Measurements from ENCODE around the gene QSOX2.

The QSOX2 gene

GRCh38 chr9:136181784-136182419 is 63.7 kb downstream of the QSOX2 start:
- Histone ChIP-seq H3K4me3 (replicated peaks; ENCODE audit: low read depth, low read length) (no peak overlapping the region), H3K36me3 (ENCODE audit: control insufficient read depth, insufficient read depth, low read length) (no peaks in the 10 kb centered on the region), H3K27me3 (replicated peaks; ENCODE audit: control insufficient read depth, insufficient read depth, low read length) (no peaks in the 10 kb centered on the region; the same call in 1 of the 2 replicates)
- DNase-seq (ENCODE audit: extremely low read depth, insufficient read length) = no peak
- no peak for TF ChIP-seq CTCF (IDR thresholded peaks at IDR 0.05; ENCODE audit: insufficient read depth, low read length, poor library complexity, severe bottlenecking)

- DNase-seq (ENCODE audit: extremely low read depth, insufficient read length) = no peak
- TF ChIP-seq CTCF (IDR thresholded peaks at IDR 0.05; ENCODE audit: insufficient read depth, low read length, poor library complexity, severe bottlenecking) = no peak
- no peaks in the 10 kb centered on the region; the same call in 1 of the 2 replicates for H3K27me3 ChIP-seq (replicated peaks; ENCODE audit: control insufficient read depth, insufficient read depth, low read length)
- no peaks in the 10 kb centered on the region for H3K36me3 ChIP-seq (ENCODE audit: control insufficient read depth, insufficient read depth, low read length)
- H3K4me3 ChIP-seq (replicated peaks; ENCODE audit: low read depth, low read length) = no peak overlapping the region
These were observed 65.0 kb downstream of the QSOX2 start for GRCh38 chr9:136180586-136180985.

GRCh38 chr9:136179761-136180160 is 65.9 kb downstream of the QSOX2 start:
- Histone ChIP-seq H3K36me3 (ENCODE audit: control insufficient read depth, insufficient read depth, low read length) (no peaks in the 10 kb centered on the region), H3K27me3 (replicated peaks; ENCODE audit: control insufficient read depth, insufficient read depth, low read length) (no peaks in the 10 kb centered on the region; the same call in 1 of the 2 replicates), H3K4me3 (replicated peaks; ENCODE audit: low read depth, low read length) (no peak overlapping the region)
- DNase-seq (ENCODE audit: extremely low read depth, insufficient read length) = no peak
- TF ChIP-seq CTCF (IDR thresholded peaks at IDR 0.05; ENCODE audit: insufficient read depth, low read length, poor library complexity, severe bottlenecking) = no peak

- no peak for DNase-seq (ENCODE audit: extremely low read depth, insufficient read length)
- no peak overlapping the region for H3K4me3 ChIP-seq (replicated peaks; ENCODE audit: low read depth, low read length)
- TF ChIP-seq CTCF (IDR thresholded peaks at IDR 0.05; ENCODE audit: insufficient read depth, low read length, poor library complexity, severe bottlenecking) = no peak
- no peaks in the 10 kb centered on the region; the same call in 1 of the 2 replicates for H3K27me3 ChIP-seq (replicated peaks; ENCODE audit: control insufficient read depth, insufficient read depth, low read length)
- H3K36me3 ChIP-seq (ENCODE audit: control insufficient read depth, insufficient read depth, low read length) = no peaks in the 10 kb centered on the region
These were observed 66.5 kb downstream of the QSOX2 start for GRCh38 chr9:136179101-136179616.

- Histone ChIP-seq H3K36me3 (ENCODE audit: control insufficient read depth, insufficient read depth, low read length) (no peaks in the 10 kb centered on the region), H3K27me3 (replicated peaks; ENCODE audit: control insufficient read depth, insufficient read depth, low read length) (no peaks in the 10 kb centered on the region; the same call in 1 of the 2 replicates), H3K4me3 (replicated peaks; ENCODE audit: low read depth, low read length) (no peak overlapping the region)
- TF ChIP-seq CTCF (IDR thresholded peaks at IDR 0.05; ENCODE audit: insufficient read depth, low read length, poor library complexity, severe bottlenecking) = no peak
- no peak for DNase-seq (ENCODE audit: extremely low read depth, insufficient read length)
These were observed 66.9 kb downstream of the QSOX2 start for GRCh38 chr9:136178773-136179075.
